ENCODE data around the gene NCR3LG1. TPM values are rescaled to one million over a fixed set of nuclear protein-coding genes. Genes with fewer than 3 reads are reported as not detected.

The NCR3LG1 gene
- total RNA-seq, 1 experiment from 2014 or later = 1.4 TPM

DNA sequence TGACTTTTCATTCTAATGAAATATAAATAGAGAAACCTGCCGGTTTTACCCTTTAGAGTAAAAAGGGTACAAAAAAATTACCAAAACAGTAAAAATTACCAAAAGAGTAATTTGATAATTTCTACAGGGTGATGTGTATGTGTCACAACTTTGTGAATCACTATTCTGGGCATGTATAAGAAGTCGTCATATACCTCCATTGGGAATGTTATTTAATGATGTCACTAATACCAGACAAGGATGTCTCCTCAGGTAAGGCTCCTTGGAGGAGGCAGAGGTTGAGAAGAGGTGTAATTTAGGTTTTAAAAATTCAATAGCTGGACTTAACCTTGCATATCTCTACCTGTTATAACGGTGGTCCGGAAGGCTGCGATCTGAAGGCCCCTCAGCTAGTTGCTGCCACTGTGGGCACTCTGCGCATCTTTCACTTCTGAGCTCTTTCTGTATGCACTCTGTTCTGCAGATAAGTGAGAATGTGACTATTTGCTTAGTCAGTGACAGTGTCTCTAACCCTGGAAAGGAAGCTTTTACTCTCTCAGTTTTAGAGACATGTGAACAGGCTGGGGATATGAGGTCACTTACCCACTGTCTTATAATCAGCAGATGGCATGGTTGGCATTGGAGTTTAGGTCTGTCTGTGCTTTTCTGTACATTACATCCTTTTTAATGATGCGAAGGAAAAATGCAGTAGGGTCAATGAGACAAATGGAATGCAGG lies 987 bp upstream of the NCR3LG1 start:
- H3K4me1 Mint-ChIP-seq = peaks cover 15 to 26% of the 10 kb centered on the region in 2 experiments
- Histone ChIP-seq H3K27me3 (ENCODE audit: insufficient read depth, low read length) (peaks cover 21% of the 10 kb centered on the region), H3K4me2 (ENCODE audit: insufficient read depth, insufficient read length, low read length) (no peak overlapping the region), H4K91ac (ENCODE audit: insufficient read length, low read depth, low read length) (no peak overlapping the region), H3K14ac (ENCODE audit: insufficient read depth, low read length) (no peak overlapping the region), H3K79me2 (ENCODE audit: insufficient read depth, low read length) (no peaks in the 10 kb centered on the region), H2AK5ac (ENCODE audit: insufficient read length, low read length) (no peak overlapping the region), H3K56ac (ENCODE audit: insufficient read length, low read depth, low read length) (no peak overlapping the region), H2BK12ac (ENCODE audit: insufficient read length, low read depth, low read length) (no peak overlapping the region), H3K9me3 (ENCODE audit: control insufficient read depth, low read depth, low read length) (no peaks in the 10 kb centered on the region), H3K18ac (ENCODE audit: insufficient read length, low read depth, low read length) (no peak overlapping the region), H3K27ac (ENCODE audit: insufficient read length, low read depth, low read length) (no peak overlapping the region), H3K23ac (ENCODE audit: insufficient read length, low read depth, low read length) (no peak overlapping the region), H2BK5ac (ENCODE audit: insufficient read length, low read length) (no peak overlapping the region), H3K4me1 (ENCODE audit: insufficient read depth, low read length) (no peaks in the 10 kb centered on the region), H3K4ac (ENCODE audit: low read depth, low read length) (no peak overlapping the region), H3K9ac (ENCODE audit: extremely low read depth, insufficient read length, low read length) (no peak overlapping the region), H4K5ac (ENCODE audit: insufficient read length, low read depth, low read length) (no peak overlapping the region), H4K8ac (replicated peaks; ENCODE audit: insufficient read length, low read depth, low read length) (no peak overlapping the region), H3K23me2 (ENCODE audit: insufficient read length, low read depth, low read length, poor library complexity, severe bottlenecking) (peaks cover 22% of the 10 kb centered on the region), H2BK20ac (ENCODE audit: low read depth, low read length, poor library complexity, severe bottlenecking) (no peak overlapping the region), H2AFZ (ENCODE audit: low read length) (no peak overlapping the region), H3K79me1 (ENCODE audit: insufficient read depth, low read depth, low read length, poor library complexity, severe bottlenecking) (no peaks in the 10 kb centered on the region), H4K20me1 (ENCODE audit: control insufficient read depth, insufficient read depth, insufficient read length) (no peaks in the 10 kb centered on the region), H2BK15ac (ENCODE audit: low read depth, low read length) (no peak overlapping the region), H3T11ph (ENCODE audit: low read length) (no peak overlapping the region), H2BK120ac (ENCODE audit: low read depth, low read length, poor library complexity, severe bottlenecking) (no peak overlapping the region)
- peak overlapping the region in 1 of 2 experiments; percentile 90; a peak in 3 of 5 replicates for H3K4me3 Mint-ChIP-seq
- peaks cover 73% of the 10 kb centered on the region for H3K27me3 Mint-ChIP-seq (ENCODE audit: low read depth)
- H3K36me3 Mint-ChIP-seq (ENCODE audit: insufficient read depth in 1 of 3, low read depth in 3 of 3) = no peaks in the 10 kb centered on the region
- no CpG with 5 or more reads among the region's 7 CpGs for WGBS (ENCODE audit: extremely low coverage, insufficient read length, low lambda C conversion rate)
- TF ChIP-seq, protein P1, sequence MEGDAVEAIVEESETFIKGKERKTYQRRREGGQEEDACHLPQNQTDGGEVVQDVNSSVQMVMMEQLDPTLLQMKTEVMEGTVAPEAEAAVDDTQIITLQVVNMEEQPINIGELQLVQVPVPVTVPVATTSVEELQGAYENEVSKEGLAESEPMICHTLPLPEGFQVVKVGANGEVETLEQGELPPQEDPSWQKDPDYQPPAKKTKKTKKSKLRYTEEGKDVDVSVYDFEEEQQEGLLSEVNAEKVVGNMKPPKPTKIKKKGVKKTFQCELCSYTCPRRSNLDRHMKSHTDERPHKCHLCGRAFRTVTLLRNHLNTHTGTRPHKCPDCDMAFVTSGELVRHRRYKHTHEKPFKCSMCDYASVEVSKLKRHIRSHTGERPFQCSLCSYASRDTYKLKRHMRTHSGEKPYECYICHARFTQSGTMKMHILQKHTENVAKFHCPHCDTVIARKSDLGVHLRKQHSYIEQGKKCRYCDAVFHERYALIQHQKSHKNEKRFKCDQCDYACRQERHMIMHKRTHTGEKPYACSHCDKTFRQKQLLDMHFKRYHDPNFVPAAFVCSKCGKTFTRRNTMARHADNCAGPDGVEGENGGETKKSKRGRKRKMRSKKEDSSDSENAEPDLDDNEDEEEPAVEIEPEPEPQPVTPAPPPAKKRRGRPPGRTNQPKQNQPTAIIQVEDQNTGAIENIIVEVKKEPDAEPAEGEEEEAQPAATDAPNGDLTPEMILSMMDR (conservative IDR thresholded peaks at IDR 0.05) = no peak
- no peak overlapping the region for H3K27ac Mint-ChIP-seq
- peaks cover 3 to 5% of the 10 kb centered on the region in 2 experiments; a peak in 4 of 5 replicates for H3K9me3 Mint-ChIP-seq
- no peak for DNase-seq
